Neural cell (in vitro differentiated cells): Measurements from ENCODE around the gene POU1F1. TPM values are rescaled to one million over a fixed set of nuclear protein-coding genes. Genes with fewer than 3 reads are reported as not detected.

Source experiments
- H2AFZ ChIP-seq: fragments of 200-600, 300-800 bp; sonication (generic), shearing (Covaris generic); 2 replicates; pipeline ENCODE4 v1.6.0; 2014; ENCODE audit warnings: low read depth, mild to moderate bottlenecking, antibody characterized with exemption, low read length, moderate library complexity
- H3F3A ChIP-seq: fragments of 200-600 bp; shearing (Covaris generic); 2 replicates; pipeline ENCODE4 v1.6.1; 2016; ENCODE audit warnings: mild to moderate bottlenecking, moderate library complexity, mixed read lengths, antibody characterized with exemption, low read length; ENCODE audit not compliant: insufficient read depth, poor library complexity, severe bottlenecking
- H3K27ac ChIP-seq: fragments of 200-600, 300-800 bp; sonication (generic), shearing (Covaris generic); 2 replicates; pipeline ENCODE4 v1.5.1; 2014; ENCODE audit warnings: mild to moderate bottlenecking, low read length, moderate library complexity
- H3K27me3 ChIP-seq: fragments of 300-800, 200-600 bp; sonication (generic), shearing (Covaris generic); 2 replicates; pipeline ENCODE4 v1.6.0; 2014; ENCODE audit warnings: mild to moderate bottlenecking, low read depth, low read length, moderate library complexity; ENCODE audit not compliant: insufficient read depth
- H3K36me3 ChIP-seq: fragments of 300-800, 200-600 bp; sonication (generic), shearing (Covaris generic); 2 replicates; pipeline ENCODE4 v1.5.1; 2014; ENCODE audit warnings: mild to moderate bottlenecking, antibody characterized with exemption, low read length, moderate library complexity; ENCODE audit not compliant: insufficient read depth
- H3K4me2 ChIP-seq: fragments of 300-800, 200-600 bp; sonication (generic), shearing (Covaris generic); 2 replicates; pipeline ENCODE4 v1.6.0; 2014; ENCODE audit warnings: mild to moderate bottlenecking, low read length
- H3K4me3 ChIP-seq: fragments of 300-800, 200-600 bp; sonication (generic), shearing (Covaris generic); 2 replicates; pipeline ENCODE4 v1.5.1; 2014; ENCODE audit warnings: mild to moderate bottlenecking, low read length, moderate library complexity
- H3K79me2 ChIP-seq: fragments of 200-600 bp; shearing (Covaris generic); replicated peaks from 2 replicates; pipeline ENCODE4 v1.6.0; 2014; ENCODE audit warnings: mild to moderate bottlenecking, low read length, moderate library complexity; ENCODE audit not compliant: insufficient read depth
- H3K9ac ChIP-seq: fragments of 300-800, 200-600 bp; sonication (generic), shearing (Covaris generic); 2 replicates; pipeline ENCODE4 v1.6.1; 2016; ENCODE audit warnings: mild to moderate bottlenecking, low read length, mixed read lengths
- H3K9me2 ChIP-seq: fragments of 200-600 bp; shearing (Covaris generic); 2 replicates; pipeline ENCODE4 v1.6.1; 2016; ENCODE audit warnings: mild to moderate bottlenecking, low read length, mixed read lengths; ENCODE audit not compliant: insufficient read depth
- H3K9me3 ChIP-seq: fragments of 200-600, 300-800 bp; sonication (generic), shearing (Covaris generic); 2 replicates; pipeline ENCODE4 v1.6.1; 2016; ENCODE audit warnings: mild to moderate bottlenecking, mixed run types, low read length, moderate library complexity, mixed read lengths
- H4K20me1 ChIP-seq: fragments of 200-600 bp; shearing (Covaris generic); 2 replicates; pipeline ENCODE4 v1.6.1; 2016; ENCODE audit warnings: mild to moderate bottlenecking, mixed run types; ENCODE audit not compliant: insufficient read depth
- EP300 ChIP-seq: fragments of 450-650 bp; conservative IDR thresholded peaks from 2 replicates; pipeline ENCODE4 v1.6.1; 2014; ENCODE audit warnings: antibody characterized with exemption, mild to moderate bottlenecking, moderate library complexity; ENCODE audit not compliant: poor library complexity, severe bottlenecking
- EZH2 ChIP-seq: fragments of 200-600, 300-800 bp; shearing (Covaris generic), sonication (generic); IDR thresholded peaks from 2 replicates; pipeline ENCODE4 v1.6.1; 2014; ENCODE audit warnings: antibody characterized with exemption, low read length, borderline replicate concordance, mild to moderate bottlenecking; ENCODE audit not compliant: insufficient read depth, poor library complexity, severe bottlenecking
- MXI1 ChIP-seq: fragments of 450-650 bp; conservative IDR thresholded peaks from 2 replicates; pipeline ENCODE4 v1.6.1; 2014; ENCODE audit warnings: antibody characterized with exemption, mild to moderate bottlenecking; ENCODE audit not compliant: poor library complexity, severe bottlenecking
- POLR2AphosphoS5 ChIP-seq: IDR thresholded peaks from 2 replicates; pipeline ENCODE4 v1.6.1; 2012
- RAD21 ChIP-seq: fragments of 450-650 bp; conservative IDR thresholded peaks from 2 replicates; pipeline ENCODE4 v1.6.1; 2014; ENCODE audit warnings: antibody characterized with exemption, mild to moderate bottlenecking, moderate library complexity
- SMC3 ChIP-seq: fragments of 450-650 bp; conservative IDR thresholded peaks from 2 replicates; pipeline ENCODE4 v1.6.1; 2014; ENCODE audit warnings: antibody characterized with exemption, mild to moderate bottlenecking, moderate library complexity; ENCODE audit not compliant: poor library complexity
- TAF1 ChIP-seq: IDR thresholded peaks from 2 replicates; pipeline ENCODE4 v1.6.1; 2012; ENCODE audit warnings: low read depth
- polyA plus RNA-seq: library from polyadenylated mRNA; depleted of rRNA; stranded (reverse); fragments of >200 nt; gene quantifications from 2 replicates; pipeline ENCODE4 v1.2.3, GENCODE V29; 2014
- TF ChIP-seq, protein P1 (sequence below): IDR thresholded peaks from 2 replicates; pipeline ENCODE4 v1.6.1; 2012; ENCODE audit warnings: borderline replicate concordance
- TF ChIP-seq, protein P2 (sequence below): fragments of 450-650 bp; IDR thresholded peaks from 2 replicates; pipeline ENCODE4 v1.5.1; 2014; ENCODE audit warnings: antibody characterized with exemption, mild to moderate bottlenecking, moderate library complexity; ENCODE audit not compliant: poor library complexity, severe bottlenecking

The POU1F1 gene
- polyA plus RNA-seq, 1 donor from 2014 or later = not detected

- Histone ChIP-seq H3K36me3 (no peaks in the 10 kb centered on the region), H3K27me3 (no peaks in the 10 kb centered on the region), H3K9me2 (no peaks in the 10 kb centered on the region), H3K79me2 (no peaks in the 10 kb centered on the region), H3F3A (no peaks in the 10 kb centered on the region), H3K4me3 (no peak overlapping the region), H3K27ac (no peak overlapping the region), H3K4me2 (no peak overlapping the region), H4K20me1 (no peaks in the 10 kb centered on the region), H2AFZ (no peak overlapping the region), H3K9ac (no peak overlapping the region), H3K9me3 (no peaks in the 10 kb centered on the region)
- TF ChIP-seq, protein P1, sequence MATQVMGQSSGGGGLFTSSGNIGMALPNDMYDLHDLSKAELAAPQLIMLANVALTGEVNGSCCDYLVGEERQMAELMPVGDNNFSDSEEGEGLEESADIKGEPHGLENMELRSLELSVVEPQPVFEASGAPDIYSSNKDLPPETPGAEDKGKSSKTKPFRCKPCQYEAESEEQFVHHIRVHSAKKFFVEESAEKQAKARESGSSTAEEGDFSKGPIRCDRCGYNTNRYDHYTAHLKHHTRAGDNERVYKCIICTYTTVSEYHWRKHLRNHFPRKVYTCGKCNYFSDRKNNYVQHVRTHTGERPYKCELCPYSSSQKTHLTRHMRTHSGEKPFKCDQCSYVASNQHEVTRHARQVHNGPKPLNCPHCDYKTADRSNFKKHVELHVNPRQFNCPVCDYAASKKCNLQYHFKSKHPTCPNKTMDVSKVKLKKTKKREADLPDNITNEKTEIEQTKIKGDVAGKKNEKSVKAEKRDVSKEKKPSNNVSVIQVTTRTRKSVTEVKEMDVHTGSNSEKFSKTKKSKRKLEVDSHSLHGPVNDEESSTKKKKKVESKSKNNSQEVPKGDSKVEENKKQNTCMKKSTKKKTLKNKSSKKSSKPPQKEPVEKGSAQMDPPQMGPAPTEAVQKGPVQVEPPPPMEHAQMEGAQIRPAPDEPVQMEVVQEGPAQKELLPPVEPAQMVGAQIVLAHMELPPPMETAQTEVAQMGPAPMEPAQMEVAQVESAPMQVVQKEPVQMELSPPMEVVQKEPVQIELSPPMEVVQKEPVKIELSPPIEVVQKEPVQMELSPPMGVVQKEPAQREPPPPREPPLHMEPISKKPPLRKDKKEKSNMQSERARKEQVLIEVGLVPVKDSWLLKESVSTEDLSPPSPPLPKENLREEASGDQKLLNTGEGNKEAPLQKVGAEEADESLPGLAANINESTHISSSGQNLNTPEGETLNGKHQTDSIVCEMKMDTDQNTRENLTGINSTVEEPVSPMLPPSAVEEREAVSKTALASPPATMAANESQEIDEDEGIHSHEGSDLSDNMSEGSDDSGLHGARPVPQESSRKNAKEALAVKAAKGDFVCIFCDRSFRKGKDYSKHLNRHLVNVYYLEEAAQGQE = no peak
- TF ChIP-seq EP300 (no peak), EZH2 (no peak), POLR2AphosphoS5 (no peak), RAD21 (no peak), TAF1 (no peak), SMC3 (no peak), MXI1 (no peak)
- TF ChIP-seq, protein P2, sequence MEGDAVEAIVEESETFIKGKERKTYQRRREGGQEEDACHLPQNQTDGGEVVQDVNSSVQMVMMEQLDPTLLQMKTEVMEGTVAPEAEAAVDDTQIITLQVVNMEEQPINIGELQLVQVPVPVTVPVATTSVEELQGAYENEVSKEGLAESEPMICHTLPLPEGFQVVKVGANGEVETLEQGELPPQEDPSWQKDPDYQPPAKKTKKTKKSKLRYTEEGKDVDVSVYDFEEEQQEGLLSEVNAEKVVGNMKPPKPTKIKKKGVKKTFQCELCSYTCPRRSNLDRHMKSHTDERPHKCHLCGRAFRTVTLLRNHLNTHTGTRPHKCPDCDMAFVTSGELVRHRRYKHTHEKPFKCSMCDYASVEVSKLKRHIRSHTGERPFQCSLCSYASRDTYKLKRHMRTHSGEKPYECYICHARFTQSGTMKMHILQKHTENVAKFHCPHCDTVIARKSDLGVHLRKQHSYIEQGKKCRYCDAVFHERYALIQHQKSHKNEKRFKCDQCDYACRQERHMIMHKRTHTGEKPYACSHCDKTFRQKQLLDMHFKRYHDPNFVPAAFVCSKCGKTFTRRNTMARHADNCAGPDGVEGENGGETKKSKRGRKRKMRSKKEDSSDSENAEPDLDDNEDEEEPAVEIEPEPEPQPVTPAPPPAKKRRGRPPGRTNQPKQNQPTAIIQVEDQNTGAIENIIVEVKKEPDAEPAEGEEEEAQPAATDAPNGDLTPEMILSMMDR = no peak
These were observed 29.5 kb downstream of the POU1F1 start for GRCh38 chr3:87246662-87247429.

- H3K79me2 ChIP-seq = peaks cover 11% of the 10 kb centered on the region
These were observed 40.3 kb downstream of the POU1F1 start for GRCh38 chr3:87236093-87236492.

More at GRCh38 chr3:87236093-87236492, 40.3 kb downstream of the POU1F1 start:
- H3K36me3 ChIP-seq = no peaks in the 10 kb centered on the region
- H2AFZ ChIP-seq = no peak overlapping the region
- no peak overlapping the region for H3K27ac ChIP-seq
- H3K9me3 ChIP-seq = no peaks in the 10 kb centered on the region
- TF ChIP-seq MXI1 = no peak
- no peak for TF ChIP-seq RAD21
- TF ChIP-seq POLR2AphosphoS5 = no peak
- no peak for TF ChIP-seq EP300
- TF ChIP-seq EZH2 = no peak
- TF ChIP-seq, protein P1 = no peak
- no peak for TF ChIP-seq TAF1
- no peak for TF ChIP-seq SMC3
- TF ChIP-seq, protein P2 = no peak
- no peaks in the 10 kb centered on the region for H3K9me2 ChIP-seq
- no peak overlapping the region for H3K4me3 ChIP-seq
- no peaks in the 10 kb centered on the region for H4K20me1 ChIP-seq
- no peak overlapping the region for H3K9ac ChIP-seq
- no peaks in the 10 kb centered on the region for H3K27me3 ChIP-seq
- H3K4me2 ChIP-seq = no peak overlapping the region
- no peaks in the 10 kb centered on the region for H3F3A ChIP-seq
